Stimulated activated CD4-positive, alpha-beta T cell treated with anti-CD3 and anti-CD28 coated beads, Interleukin-4, amount 100 ng/mL, for 1 hour (primary cell): ENCODE data around the gene ZG16B.

Source experiments
- DNase-seq: peaks from one replicate; pipeline ENCODE4 v3.0.0-alpha.2; 2020

ZG16B gene

GRCh38 chr16:2825906-2826305 lies 4.2 kb upstream of the ZG16B start:
- DNase-seq, result no peak

GRCh38 chr16:2826591-2827373 lies 3.3 kb upstream of the ZG16B start:
- no peak for DNase-seq

GRCh38 chr16:2827374-2827791 lies 2.7 kb upstream of the ZG16B start:
- no peak for DNase-seq

GRCh38 chr16:2827831-2828520 lies 2.1 kb upstream of the ZG16B start:
- DNase-seq, result no peak

- no peak for DNase-seq
Observed at GRCh38 chr16:2828521-2828840, 1.6 kb upstream of the ZG16B start.

- no peak for DNase-seq
Observed at GRCh38 chr16:2828876-2829430, 1.1 kb upstream of the ZG16B start.

GRCh38 chr16:2830355-2830695 lies 222 bp downstream of the ZG16B start:
- DNase-seq, result no peak

- DNase-seq, result no peak
Observed at GRCh38 chr16:2831203-2831602, 1.1 kb downstream of the ZG16B start.

GRCh38 chr16:2833776-2834175 lies 3.7 kb downstream of the ZG16B start:
- DNase-seq, result no peak

GRCh38 chr16:2834968-2835367 lies 4.9 kb downstream of the ZG16B start:
- DNase-seq, result no peak

GRCh38 chr16:2835638-2836493 lies 5.8 kb downstream of the ZG16B start:
- DNase-seq, result no peak

- DNase-seq, result no peak
Observed at GRCh38 chr16:2836646-2837508, 6.8 kb downstream of the ZG16B start.

- DNase-seq, result peak; percentile 58
Observed at GRCh38 chr16:2838928-2839327, 8.8 kb downstream of the ZG16B start.

- no peak for DNase-seq
Observed at GRCh38 chr16:2839650-2840450, 9.7 kb downstream of the ZG16B start.

GRCh38 chr16:2840914-2841313 lies 10.8 kb downstream of the ZG16B start:
- DNase-seq, result no peak

GRCh38 chr16:2841606-2842339 lies 11.7 kb downstream of the ZG16B start:
- DNase-seq, result no peak

- peak; percentile 85 for DNase-seq
Observed at GRCh38 chr16:2842340-2843000, 12.4 kb downstream of the ZG16B start.

GRCh38 chr16:2843526-2843925 lies 13.4 kb downstream of the ZG16B start:
- DNase-seq, result no peak

- no peak for DNase-seq
Observed at GRCh38 chr16:2845116-2845515, 15.0 kb downstream of the ZG16B start.
